ENCODE data around the gene SLC37A3.

The SLC37A3 gene

DNA sequence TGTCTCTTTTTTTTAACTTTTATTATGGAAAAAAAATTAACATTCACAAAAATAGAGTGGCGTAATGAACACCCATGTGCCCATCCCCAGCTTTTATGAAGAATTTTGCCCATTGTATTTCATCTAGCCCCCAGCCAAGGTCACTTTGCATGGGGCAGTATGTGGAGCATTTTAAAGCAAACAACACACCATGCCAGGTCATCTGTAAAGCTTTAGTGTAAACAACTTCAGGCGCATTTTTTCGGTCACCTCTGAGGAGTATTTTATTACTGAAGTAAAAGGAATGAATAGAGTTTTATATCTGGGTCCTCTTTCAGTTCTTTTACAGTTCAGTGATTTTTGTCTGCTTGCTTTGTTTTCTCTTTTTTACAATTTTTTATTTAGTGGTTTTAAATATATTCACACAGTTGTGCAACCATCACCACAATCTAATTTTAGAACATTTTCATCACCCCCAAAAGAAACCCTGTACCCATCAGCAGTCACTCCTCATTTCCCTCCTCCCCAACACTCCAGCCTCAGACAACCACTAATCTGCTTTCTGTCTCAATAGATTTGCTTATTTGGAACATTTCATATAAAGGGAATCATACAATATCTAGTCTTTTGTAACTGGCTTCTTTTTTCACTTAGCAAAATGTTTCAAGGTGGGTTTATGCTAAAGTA lies 87.9 kb downstream of the SLC37A3 start:
- no peak for DNase-seq

DNA sequence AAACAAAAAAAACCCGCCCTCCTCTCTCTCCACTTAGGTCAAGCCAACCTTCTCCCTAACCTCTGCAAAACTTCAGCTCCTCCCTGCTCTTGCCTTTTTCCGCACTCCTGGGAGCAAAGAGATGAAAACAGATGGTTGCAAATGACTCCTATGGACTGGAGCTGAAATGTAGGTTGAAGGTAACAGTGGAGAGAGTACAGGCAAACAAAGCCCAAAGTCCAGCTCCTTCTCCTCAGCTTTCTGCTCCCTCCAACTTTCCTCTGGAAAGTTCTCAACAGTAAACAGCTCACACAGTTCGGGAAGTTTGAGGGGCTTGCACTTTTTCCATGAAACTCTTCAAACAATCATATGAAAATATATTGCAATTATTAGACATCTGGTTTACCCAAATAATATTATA lies 90.3 kb downstream of the SLC37A3 start:
- no peak for DNase-seq

DNA sequence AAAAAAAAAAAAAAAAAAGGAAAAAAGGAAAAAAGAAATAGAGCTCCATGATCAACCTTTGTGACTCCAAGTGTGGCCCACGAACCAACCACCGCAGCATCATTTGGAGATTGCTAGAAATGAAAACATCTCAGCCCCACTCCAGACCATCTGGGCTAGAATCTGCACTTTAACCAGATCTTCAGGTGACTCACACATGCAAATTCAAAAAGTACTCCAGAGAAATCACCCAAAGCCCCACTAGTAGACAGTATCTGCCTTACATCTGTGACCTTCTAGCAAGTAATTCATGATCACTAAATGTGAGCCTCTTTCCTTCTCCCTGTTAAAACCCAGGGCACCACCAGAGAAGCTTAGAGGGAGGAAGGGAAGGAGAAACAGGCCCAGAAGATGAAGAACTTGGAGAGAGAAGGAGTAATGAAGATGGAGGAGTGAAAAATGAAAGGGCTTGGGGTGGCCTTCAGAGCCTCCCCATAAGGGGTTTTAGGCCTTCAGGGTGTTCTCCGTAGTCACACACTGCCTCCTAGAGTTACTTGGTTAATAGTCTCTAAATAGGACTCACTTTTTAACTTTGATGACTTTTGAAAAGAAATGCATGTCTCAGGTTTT lies 94.0 kb downstream of the SLC37A3 start:
- DNase-seq = no peak

DNA sequence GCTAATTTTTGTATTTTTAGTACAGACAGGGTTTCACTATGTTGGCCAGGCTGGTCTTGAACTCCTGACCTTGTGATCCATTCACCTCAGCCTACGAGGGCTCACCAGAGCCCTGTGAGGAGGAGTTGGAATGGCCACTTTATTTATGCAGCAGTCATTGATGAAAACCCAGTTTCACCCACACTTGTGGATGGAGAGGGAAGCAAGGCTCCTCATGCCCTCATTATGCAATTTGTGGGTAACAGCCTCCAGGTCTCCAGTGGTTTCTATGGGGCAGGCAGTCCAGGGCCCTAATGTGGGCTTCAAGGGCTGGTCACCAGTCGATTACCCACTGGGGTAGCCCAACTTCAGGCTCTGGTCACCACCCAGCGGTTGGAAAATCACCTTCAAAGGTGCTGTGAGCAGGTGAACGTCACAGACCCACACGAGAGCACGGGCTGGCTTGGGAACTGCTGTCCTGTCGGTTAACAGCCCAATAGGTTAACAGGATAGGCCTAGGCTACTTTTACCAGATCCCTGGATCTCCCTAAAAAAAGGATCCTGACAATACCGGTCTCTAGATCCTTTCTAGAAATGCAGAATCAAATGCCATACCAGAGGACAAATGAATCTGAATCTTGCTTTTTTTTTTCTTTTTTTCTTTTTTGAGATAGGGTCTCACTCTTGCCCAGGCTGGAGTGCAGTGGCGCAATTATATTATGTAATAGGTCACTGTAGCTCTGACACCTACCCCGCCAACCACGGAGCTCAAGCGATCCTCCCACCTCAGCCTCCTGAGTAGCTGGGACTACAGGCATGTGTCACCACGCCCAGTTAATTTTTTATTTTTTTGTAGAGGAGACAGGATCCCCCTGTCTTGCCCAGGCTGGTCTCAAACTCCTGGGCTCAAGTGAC lies 97.8 kb downstream of the SLC37A3 start:
- no peak for DNase-seq

DNA sequence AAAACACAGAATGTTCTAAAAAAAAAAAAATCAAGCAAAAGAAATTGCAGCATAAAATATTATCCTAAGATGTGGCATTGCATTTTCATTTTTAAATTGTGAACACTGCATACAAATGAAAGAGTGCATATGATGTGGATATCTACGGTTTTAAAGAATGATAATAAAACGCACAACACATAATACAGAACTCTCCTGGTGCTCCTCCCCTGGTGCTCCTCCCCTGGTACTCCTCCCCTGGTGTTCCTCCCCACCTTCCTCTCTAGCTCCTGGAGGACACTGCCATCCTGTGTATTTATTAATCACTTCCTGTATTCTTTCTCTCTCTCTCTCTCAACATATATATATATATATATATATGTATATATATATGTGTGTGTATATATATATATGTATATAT lies 100.1 kb downstream of the SLC37A3 start:
- DNase-seq = no peak

DNA sequence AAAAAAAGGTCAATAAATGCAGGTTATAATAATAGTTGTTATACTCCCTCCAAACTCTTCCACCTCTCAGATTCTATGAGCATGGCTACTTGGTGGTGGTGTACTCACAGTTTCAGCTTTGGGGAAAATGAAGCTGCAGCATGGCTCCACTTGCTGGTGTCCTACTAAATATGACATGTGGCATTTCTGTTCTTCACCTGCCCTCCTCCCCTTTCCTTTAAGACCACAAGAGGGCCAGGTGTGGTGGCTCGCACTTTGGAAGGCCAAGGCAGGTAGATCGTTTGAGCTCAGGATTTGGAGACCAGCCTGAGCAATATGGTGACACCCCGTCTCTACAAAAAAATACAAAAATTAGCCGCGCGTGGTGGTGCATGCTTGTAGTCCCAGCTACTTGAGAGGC lies 101.1 kb downstream of the SLC37A3 start:
- no peak for DNase-seq

DNA sequence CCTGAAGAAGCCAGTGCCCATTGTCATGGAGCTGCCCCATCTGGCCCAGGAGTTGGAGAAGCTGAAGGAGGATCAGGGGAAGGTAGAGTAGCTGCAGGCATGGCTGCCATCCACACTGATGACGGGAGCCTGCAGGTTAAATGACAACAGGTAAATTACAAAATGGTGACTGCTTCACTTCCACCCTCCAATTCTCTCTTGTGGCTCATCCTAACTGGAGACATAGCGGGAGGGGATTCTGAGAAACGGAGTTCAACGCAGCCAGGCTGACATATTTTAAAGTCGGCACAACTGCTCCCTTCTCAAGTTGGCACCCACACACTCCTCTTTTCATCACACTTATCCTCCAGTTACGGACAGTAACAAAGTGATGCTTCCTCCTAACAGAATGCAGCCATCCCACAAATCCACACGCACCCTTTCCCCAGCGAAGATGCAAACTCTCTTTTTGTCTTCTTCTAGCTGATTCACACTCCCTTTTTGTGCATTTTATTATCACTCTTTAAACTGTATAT lies 103.0 kb downstream of the SLC37A3 start:
- DNase-seq = no peak

DNA sequence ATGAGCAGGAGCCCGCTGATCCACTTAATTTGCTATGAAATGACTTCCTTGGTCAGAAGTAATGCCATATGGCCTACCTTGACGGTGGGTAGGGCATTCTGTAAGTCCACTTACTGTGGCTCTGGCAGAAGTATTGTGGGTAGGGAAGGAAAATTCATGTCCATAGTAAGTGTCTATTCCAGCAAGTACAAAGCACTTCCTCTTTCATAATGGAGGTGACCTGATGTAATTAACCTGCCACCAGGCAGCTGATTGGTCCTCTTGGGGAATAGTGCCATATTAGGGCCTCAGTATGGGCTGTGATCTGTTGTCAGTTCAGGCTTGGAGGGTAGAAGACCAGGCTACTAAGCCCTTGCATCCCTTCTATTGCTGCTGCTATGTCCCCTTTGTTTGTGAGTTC lies 103.9 kb downstream of the SLC37A3 start:
- DNase-seq = no peak

DNA sequence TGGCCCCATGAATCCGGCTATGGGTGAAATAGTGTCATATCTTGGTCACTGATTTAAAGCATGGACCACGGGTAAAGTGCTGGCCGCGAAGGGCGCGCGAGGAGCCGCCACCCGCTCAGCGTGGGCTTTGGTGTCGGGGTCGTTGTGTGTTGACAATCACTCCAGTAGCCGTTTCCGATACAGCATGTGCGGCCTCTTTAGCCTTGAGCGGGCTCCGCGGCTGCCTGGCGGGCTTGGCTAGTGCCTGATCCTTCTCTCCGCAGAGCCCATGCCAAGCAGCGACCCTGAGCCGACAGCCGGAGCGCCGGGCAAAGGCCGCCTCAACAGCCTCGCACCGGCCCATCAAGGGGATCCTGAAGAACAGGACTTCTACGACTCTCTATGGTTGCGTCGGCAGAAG lies 105.9 kb downstream of the SLC37A3 start:
- no peak for DNase-seq

DNA sequence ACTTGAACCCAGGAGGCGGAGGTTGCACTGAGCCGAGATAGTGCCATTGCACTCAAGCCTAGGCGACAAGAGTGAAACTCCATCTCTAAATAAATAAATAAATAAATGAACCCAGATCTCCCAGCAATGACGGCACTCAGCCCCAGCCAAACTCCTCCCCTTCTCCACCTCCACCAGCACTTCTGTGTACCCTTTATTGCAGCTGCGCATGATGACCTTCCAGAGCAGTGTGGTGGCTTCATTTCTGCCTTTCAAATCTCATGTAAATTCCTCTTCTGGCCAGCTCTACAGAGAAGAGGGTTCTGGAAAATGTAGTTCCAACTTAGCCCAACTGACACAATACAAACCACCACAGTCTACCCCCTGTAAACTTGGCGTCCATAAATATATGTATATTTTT lies 108.5 kb downstream of the SLC37A3 start:
- DNase-seq = no peak

DNA sequence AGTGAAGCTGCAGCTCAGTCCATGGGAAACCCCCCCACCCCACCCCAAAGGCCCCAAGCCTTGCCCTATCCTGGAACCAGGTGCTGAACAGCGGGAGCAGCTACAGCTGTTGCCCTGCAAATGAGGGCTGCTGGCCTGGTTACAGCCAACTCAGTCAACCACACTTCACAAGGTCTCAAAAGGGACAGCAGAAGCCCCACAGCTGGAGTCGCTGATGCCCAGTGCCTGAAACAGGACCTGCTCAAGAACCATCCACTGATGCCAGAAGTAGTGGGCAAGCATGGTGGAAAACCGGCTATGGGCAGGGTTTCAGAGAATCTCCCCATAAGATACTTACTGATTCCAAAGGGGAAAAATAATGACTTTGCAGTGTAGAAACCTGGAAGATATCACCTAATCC lies 110.3 kb downstream of the SLC37A3 start:
- no peak for DNase-seq

DNA sequence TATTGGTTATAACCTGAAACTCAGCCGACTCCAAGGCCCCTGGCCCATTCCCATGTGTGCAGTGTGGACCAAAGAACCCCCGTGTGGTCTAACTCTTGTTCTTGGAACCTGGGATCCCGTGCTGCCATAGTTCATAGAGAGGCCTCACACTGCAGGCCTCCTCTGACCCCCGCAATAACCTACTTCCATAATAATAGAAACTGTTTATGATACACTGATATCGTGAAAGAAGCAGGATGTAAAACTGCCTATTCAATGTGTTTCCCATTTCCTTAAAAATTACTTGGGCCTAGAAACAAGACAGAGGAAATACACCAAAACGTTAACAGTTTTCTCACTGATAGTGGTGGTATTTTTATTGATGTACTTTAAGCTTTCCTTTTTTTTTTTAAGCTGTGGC lies 112.4 kb downstream of the SLC37A3 start:
- no peak for DNase-seq

DNA sequence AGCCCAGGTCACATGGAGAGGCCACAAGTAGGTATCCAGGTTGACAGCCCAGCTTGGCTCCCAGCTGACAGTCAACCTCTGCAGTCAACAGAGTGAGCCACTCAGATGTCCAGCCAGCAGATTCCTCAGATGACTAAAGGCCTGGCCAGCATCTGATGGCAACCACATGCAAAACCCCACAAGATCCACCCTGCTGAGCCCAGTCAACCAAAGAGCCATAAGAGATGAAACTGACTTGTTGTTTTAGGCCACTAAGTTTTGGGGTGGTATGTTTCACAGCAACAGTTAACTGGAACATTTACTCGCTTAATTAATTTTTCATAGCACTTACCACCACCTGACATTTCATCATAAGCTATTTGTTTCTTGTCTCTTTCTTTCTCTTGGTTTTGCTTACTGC lies 114.3 kb downstream of the SLC37A3 start:
- DNase-seq = no peak
